HCT116 (cell line): Measurements from ENCODE around the gene KIFC3.

Experiments
- MAX ChIP-seq: IDR thresholded peaks from 2 replicates; pipeline ENCODE4 v1.6.1; 2012
- TF ChIP-seq, protein P1 (sequence below), 3 experiments: fragments of 200-600 bp in 1 of 3; sonication (generic) in 1 of 3; IDR thresholded peaks in 2 of 3; conservative IDR thresholded peaks in 1 of 3; 2 replicates each; pipeline ENCODE4 v1.5.1; 2012 to 2017; ENCODE audit warnings: low read depth in 2 of 3, low read length in 2 of 3, antibody characterized with exemption in 1 of 3, borderline replicate concordance in 1 of 3, control low read depth in 1 of 3, mild to moderate bottlenecking in 1 of 3, mixed read lengths in 1 of 3, mixed run types in 1 of 3, moderate library complexity in 1 of 3; ENCODE audit not compliant: insufficient read depth in 1 of 3

- TF ChIP-seq, protein P1, sequence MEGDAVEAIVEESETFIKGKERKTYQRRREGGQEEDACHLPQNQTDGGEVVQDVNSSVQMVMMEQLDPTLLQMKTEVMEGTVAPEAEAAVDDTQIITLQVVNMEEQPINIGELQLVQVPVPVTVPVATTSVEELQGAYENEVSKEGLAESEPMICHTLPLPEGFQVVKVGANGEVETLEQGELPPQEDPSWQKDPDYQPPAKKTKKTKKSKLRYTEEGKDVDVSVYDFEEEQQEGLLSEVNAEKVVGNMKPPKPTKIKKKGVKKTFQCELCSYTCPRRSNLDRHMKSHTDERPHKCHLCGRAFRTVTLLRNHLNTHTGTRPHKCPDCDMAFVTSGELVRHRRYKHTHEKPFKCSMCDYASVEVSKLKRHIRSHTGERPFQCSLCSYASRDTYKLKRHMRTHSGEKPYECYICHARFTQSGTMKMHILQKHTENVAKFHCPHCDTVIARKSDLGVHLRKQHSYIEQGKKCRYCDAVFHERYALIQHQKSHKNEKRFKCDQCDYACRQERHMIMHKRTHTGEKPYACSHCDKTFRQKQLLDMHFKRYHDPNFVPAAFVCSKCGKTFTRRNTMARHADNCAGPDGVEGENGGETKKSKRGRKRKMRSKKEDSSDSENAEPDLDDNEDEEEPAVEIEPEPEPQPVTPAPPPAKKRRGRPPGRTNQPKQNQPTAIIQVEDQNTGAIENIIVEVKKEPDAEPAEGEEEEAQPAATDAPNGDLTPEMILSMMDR (IDR thresholded peaks at IDR 0.05 in 2 of 3, conservative IDR thresholded peaks at IDR 0.05 in 1 of 3; ENCODE audit: borderline replicate concordance in 1 of 3, insufficient read depth in 1 of 3, low read depth in 2 of 3, low read length in 2 of 3) = no peak
- peak; percentile 89 for TF ChIP-seq MAX
These were observed 13.9 kb upstream of the KIFC3 start for GRCh38 chr16:57815987-57816745.
